Panc1 (cell line): ENCODE results near the gene KCNQ1. TPM values are rescaled to one million over a fixed set of nuclear protein-coding genes. Genes with fewer than 3 reads are reported as not detected.

Source experiments
- ATAC-seq: fragments of 200-7000 bp; cut with Tn5 transposase; 2 replicates; pipeline ENCODE4 v1.9.1; 2020; ENCODE audit warnings: mild to moderate bottlenecking, moderate library complexity
- BruUV-seq: library from RNA; stranded (reverse); fragments of 400-500 nt; replicated peaks from 2 replicates; lab custom pipeline; 2021; lab: Mats Ljungman, UMichigan
- CTCF ChIA-PET: fragments of 300-600 bp; sonication (Branson Sonifier 250); formaldehyde crosslinking; loops from one replicate; lab custom pipeline; 2022; ENCODE audit warnings: antibody characterized with exemption; lab: Charles Lee
- POLR2A ChIA-PET: fragments of 300-600 bp; sonication (Branson Sonifier 250); formaldehyde crosslinking; loops from one replicate; lab custom pipeline; 2022; ENCODE audit warnings: antibody characterized with exemption; lab: Charles Lee
- DNase-seq: peaks from one replicate; pipeline ENCODE4 v3.0.0-alpha.2; 2010; ENCODE audit warnings: low read depth, low spot score
- H3K27ac ChIP-seq: 2 replicates; pipeline ENCODE4 v1.5.1; 2011; ENCODE audit warnings: mild to moderate bottlenecking, low read length, inconsistent platforms
- H3K27me3 ChIP-seq: fragments of 200-500 bp; sonication (Bioruptor generic); 2 replicates; pipeline ENCODE4 v1.6.0; 2014; ENCODE audit warnings: low read length, inconsistent platforms; ENCODE audit not compliant: control insufficient read depth, insufficient read depth
- H3K36me3 ChIP-seq: fragments of 200-500 bp; sonication (Bioruptor generic); 2 replicates; pipeline ENCODE4 v1.5.1; 2014; ENCODE audit warnings: inconsistent platforms, mild to moderate bottlenecking, low read length, moderate library complexity; ENCODE audit not compliant: control insufficient read depth, insufficient read depth
- H3K4me1 ChIP-seq: 2 replicates; pipeline ENCODE4 v1.5.1; 2011; ENCODE audit warnings: inconsistent platforms, mild to moderate bottlenecking, low read length, moderate library complexity; ENCODE audit not compliant: control insufficient read depth, insufficient read depth
- H3K4me3 ChIP-seq, 2 experiments: 2 replicates each; pipeline ENCODE4 v1.5.1; 2011 to 2012; ENCODE audit warnings: low read depth in 2 of 2, low read length in 2 of 2, mild to moderate bottlenecking in 2 of 2, inconsistent platforms in 1 of 2, moderate library complexity in 1 of 2
- H3K9me3 ChIP-seq: fragments of 200-500 bp; sonication (Bioruptor generic); 2 replicates; pipeline ENCODE4 v1.5.1; 2014; ENCODE audit warnings: low read depth, mild to moderate bottlenecking, inconsistent platforms, low read length, moderate library complexity; ENCODE audit not compliant: control insufficient read depth, insufficient read depth
- POLR2AphosphoS5 ChIP-seq: IDR thresholded peaks from 2 replicates; pipeline ENCODE4 v1.6.1; 2012; ENCODE audit warnings: mild to moderate bottlenecking, low read depth, low read length, moderate library complexity
- SIN3A ChIP-seq: IDR thresholded peaks from 2 replicates; pipeline ENCODE4 v1.6.1; 2012; ENCODE audit warnings: low read depth, mild to moderate bottlenecking, low read length, moderate library complexity, borderline replicate concordance; ENCODE audit not compliant: insufficient read depth
- TCF7L2 ChIP-seq: IDR thresholded peaks from 2 replicates; pipeline ENCODE4 v1.6.1; 2011; ENCODE audit warnings: mild to moderate bottlenecking, low read depth, low read length, inconsistent platforms
- in situ Hi-C: cut with HindIII; loops from 2 replicates; pipeline ENCODE4 v1.10.0; 2016; ENCODE audit warnings: low sequenced_read_pairs, low pct_unique_long_range_greater_than_20kb
- intact Hi-C: fragments of 100-400 bp; cut with micrococcal nuclease; formaldehyde crosslinking; loops from one replicate; pipeline ENCODE4 v1.10.0; 2022; ENCODE audit not compliant: unreplicated experiment
- total RNA-seq: library from RNA; stranded (reverse); gene quantifications from one replicate; pipeline ENCODE4 v1.2.1, GENCODE V29; 2021; ENCODE audit not compliant: unreplicated experiment
- TF ChIP-seq, protein P1 (sequence below): fragments of 450-650 bp; IDR thresholded peaks from 2 replicates; pipeline ENCODE4 v1.5.1; 2017; ENCODE audit warnings: mild to moderate bottlenecking
- TF ChIP-seq, protein P2 (sequence below), 2 experiments: IDR thresholded peaks; 2 replicates each; pipeline ENCODE4 v1.6.1; 2011 to 2012; ENCODE audit warnings: low read depth in 2 of 2, control low read depth in 1 of 2, low read length in 1 of 2, mild to moderate bottlenecking in 1 of 2, moderate library complexity in 1 of 2; ENCODE audit not compliant: insufficient read depth in 1 of 2

KCNQ1 gene
- total RNA-seq, 1 experiment from 2014 or later = 1.0 TPM

DNA sequence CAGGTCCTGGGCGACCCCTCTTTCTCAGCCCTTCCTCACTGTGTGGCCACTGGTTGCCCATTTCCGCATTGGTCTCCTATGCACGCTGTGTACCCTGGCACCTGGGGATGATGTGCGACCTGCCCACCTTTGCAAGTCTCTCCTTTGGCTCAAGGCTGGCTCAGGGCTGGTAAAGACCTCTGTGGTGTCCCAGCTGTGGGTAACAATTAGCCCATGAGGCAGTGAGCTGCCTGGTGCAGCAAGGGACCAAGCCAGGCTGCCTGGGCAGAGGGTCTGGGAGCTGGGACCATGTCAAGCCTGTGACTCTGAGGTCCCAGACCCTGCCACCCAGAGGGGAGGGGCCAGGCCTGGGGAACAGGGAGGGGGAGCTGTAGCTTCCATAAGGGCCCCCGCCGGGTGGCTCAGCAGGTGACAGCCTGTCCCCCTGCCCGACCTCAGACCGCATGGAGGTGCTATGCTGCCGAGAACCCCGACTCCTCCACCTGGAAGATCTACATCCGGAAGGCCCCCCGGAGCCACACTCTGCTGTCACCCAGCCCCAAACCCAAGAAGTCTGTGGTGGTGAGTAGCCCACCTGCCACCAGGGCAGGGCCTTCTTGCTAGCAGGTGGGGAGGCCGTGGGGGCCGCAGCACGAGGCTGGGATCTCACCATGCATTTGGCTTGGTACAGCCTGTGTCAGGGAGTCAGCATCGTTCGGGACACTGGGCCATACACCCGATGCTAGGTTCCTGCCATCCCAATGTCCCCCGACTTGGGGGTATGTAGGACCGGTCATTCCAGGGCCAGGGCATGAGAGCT, 142.5 kb downstream of the KCNQ1 start:
- POLR2A ChIA-PET = no interaction called here
- H3K9me3 ChIP-seq = no peaks in the 10 kb centered on the region

DNA sequence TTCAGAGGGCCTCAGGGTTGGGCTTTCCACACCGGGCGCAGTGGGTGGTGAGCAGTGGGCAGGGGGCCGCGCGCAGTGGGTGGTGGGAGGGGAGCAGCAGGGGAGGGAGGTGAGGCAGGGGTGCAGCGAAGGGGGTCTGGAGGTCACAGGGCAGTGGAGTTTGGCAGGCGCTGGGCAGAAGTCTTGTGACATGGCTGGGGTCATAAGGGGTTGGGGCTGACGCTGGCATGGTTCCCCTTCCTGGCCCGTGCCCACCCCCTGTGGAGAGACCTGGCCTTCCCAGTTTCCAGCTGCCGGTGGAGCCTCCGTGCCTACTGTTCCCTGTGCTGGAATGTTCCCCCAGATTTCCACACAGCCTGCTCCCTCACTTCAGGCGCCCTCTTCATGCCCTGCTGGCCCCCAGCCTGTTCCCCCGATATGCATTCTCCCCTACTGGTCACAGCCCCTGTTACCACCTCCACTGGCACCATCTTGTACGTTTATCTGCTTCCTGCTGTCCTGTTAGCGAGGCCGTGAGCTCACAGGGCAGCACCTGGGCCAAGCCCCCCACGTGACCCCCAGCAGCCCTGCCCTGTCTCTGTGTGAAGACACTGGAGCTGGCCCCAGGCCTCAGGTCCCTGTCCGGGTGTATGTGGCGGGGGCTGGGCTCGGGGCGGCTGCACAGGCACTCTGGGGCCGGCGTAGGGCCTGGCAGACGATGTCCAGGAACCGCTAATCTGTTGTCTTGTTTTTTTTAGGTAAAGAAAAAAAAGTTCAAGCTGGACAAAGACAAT, 143.4 kb downstream of the KCNQ1 start:
- BruUV-seq = no TSS peak
- CTCF ChIA-PET = interaction anchor here (0.7 kb wide), 1 partner anchor 172 kb away, joined by 9 read pairs; no protein-coding TSS in a partner anchor
- DNase-seq = no peak
- no peak for ATAC-seq
- POLR2A ChIA-PET = no interaction called here
- intact Hi-C loops = no loop called here
- Histone ChIP-seq H3K4me3 (no peak overlapping the region), H3K36me3 (no peaks in the 10 kb centered on the region), H3K4me1 (no peaks in the 10 kb centered on the region), H3K27ac (no peak overlapping the region), H3K27me3 (no peaks in the 10 kb centered on the region), H3K9me3 (no peaks in the 10 kb centered on the region)
- TF ChIP-seq POLR2AphosphoS5 (no peak), TCF7L2 (no peak), SIN3A (no peak)
- TF ChIP-seq, protein P1, sequence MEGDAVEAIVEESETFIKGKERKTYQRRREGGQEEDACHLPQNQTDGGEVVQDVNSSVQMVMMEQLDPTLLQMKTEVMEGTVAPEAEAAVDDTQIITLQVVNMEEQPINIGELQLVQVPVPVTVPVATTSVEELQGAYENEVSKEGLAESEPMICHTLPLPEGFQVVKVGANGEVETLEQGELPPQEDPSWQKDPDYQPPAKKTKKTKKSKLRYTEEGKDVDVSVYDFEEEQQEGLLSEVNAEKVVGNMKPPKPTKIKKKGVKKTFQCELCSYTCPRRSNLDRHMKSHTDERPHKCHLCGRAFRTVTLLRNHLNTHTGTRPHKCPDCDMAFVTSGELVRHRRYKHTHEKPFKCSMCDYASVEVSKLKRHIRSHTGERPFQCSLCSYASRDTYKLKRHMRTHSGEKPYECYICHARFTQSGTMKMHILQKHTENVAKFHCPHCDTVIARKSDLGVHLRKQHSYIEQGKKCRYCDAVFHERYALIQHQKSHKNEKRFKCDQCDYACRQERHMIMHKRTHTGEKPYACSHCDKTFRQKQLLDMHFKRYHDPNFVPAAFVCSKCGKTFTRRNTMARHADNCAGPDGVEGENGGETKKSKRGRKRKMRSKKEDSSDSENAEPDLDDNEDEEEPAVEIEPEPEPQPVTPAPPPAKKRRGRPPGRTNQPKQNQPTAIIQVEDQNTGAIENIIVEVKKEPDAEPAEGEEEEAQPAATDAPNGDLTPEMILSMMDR = no peak
- TF ChIP-seq, protein P2, sequence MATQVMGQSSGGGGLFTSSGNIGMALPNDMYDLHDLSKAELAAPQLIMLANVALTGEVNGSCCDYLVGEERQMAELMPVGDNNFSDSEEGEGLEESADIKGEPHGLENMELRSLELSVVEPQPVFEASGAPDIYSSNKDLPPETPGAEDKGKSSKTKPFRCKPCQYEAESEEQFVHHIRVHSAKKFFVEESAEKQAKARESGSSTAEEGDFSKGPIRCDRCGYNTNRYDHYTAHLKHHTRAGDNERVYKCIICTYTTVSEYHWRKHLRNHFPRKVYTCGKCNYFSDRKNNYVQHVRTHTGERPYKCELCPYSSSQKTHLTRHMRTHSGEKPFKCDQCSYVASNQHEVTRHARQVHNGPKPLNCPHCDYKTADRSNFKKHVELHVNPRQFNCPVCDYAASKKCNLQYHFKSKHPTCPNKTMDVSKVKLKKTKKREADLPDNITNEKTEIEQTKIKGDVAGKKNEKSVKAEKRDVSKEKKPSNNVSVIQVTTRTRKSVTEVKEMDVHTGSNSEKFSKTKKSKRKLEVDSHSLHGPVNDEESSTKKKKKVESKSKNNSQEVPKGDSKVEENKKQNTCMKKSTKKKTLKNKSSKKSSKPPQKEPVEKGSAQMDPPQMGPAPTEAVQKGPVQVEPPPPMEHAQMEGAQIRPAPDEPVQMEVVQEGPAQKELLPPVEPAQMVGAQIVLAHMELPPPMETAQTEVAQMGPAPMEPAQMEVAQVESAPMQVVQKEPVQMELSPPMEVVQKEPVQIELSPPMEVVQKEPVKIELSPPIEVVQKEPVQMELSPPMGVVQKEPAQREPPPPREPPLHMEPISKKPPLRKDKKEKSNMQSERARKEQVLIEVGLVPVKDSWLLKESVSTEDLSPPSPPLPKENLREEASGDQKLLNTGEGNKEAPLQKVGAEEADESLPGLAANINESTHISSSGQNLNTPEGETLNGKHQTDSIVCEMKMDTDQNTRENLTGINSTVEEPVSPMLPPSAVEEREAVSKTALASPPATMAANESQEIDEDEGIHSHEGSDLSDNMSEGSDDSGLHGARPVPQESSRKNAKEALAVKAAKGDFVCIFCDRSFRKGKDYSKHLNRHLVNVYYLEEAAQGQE (IDR thresholded peaks at IDR 0.05; ENCODE audit: insufficient read depth in 1 of 2, low read depth in 2 of 2, low read length in 1 of 2) = no peak
- in situ Hi-C loops = no loop called here

More for the DNA sequence above, 142.5 kb downstream of the KCNQ1 start:
- CTCF ChIA-PET = interaction anchor here (0.7 kb wide), 1 partner anchor 173 kb away, joined by 9 read pairs; no protein-coding TSS in a partner anchor
- intact Hi-C loops (no loop called here), in situ Hi-C loops (no loop called here)
- Histone ChIP-seq H3K36me3 (no peaks in the 10 kb centered on the region), H3K27me3 (no peaks in the 10 kb centered on the region), H3K4me1 (no peaks in the 10 kb centered on the region), H3K27ac (no peak overlapping the region), H3K4me3 (no peak overlapping the region)
- no peak for DNase-seq
- TF ChIP-seq POLR2AphosphoS5 (no peak), SIN3A (no peak), TCF7L2 (no peak)
- TF ChIP-seq, protein P1 = no peak
- TF ChIP-seq, protein P2 (IDR thresholded peaks at IDR 0.05; ENCODE audit: insufficient read depth in 1 of 2, low read depth in 2 of 2, low read length in 1 of 2) = no peak
- no peak for ATAC-seq
- no TSS peak for BruUV-seq
